WTC11 (cell line): ENCODE measurements around the gene EDN2. TPM values are rescaled to one million over a fixed set of nuclear protein-coding genes. Genes with fewer than 3 reads are reported as not detected.

ENCODE experiments used
- ATAC-seq: fragments of 200-7000 bp; cut with Tn5 transposase; 2 replicates; pipeline ENCODE4 v1.10.0; 2021; ENCODE audit warnings: mild to moderate bottlenecking, moderate library complexity
- CTCF ChIA-PET: fragments of 300-600 bp; sonication (Branson Sonifier 250); formaldehyde crosslinking; loops from one replicate; lab custom pipeline; 2021; ENCODE audit warnings: antibody characterized with exemption; lab: Charles Lee
- POLR2A ChIA-PET: fragments of 350-600 bp; sonication (Branson Sonifier 250); formaldehyde crosslinking; loops from one replicate; lab custom pipeline; 2021; ENCODE audit warnings: antibody characterized with exemption; lab: Charles Lee
- DNase-seq: peaks from one replicate; pipeline ENCODE4 v3.0.0; 2021; ENCODE audit warnings: low spot score
- H3K27ac Mint-ChIP-seq: 2 replicates; pipeline ENCODE4 v1.8.0; 2021; ENCODE audit warnings: mixed read lengths
- H3K27me3 Mint-ChIP-seq: 2 replicates; pipeline ENCODE4 v1.8.0; 2021; ENCODE audit warnings: low read depth, mild to moderate bottlenecking, moderate library complexity, mixed read lengths
- H3K36me3 Mint-ChIP-seq: 2 replicates; pipeline ENCODE4 v1.8.0; 2021; ENCODE audit warnings: mixed read lengths
- H3K4me1 Mint-ChIP-seq: 2 replicates; pipeline ENCODE4 v1.8.0; 2022; ENCODE audit warnings: mixed read lengths
- H3K4me3 Mint-ChIP-seq: 2 replicates; pipeline ENCODE4 v1.8.0; 2021; ENCODE audit warnings: mild to moderate bottlenecking, moderate library complexity, mixed read lengths
- H3K9me3 Mint-ChIP-seq: 2 replicates; pipeline ENCODE4 v1.8.0; 2021; ENCODE audit warnings: mixed read lengths
- ATF1 ChIP-seq: sonication (generic); formaldehyde crosslinking; IDR thresholded peaks from 2 replicates; pipeline ENCODE4 v1.8.1; 2023; ENCODE audit warnings: mild to moderate bottlenecking, moderate library complexity, missing genetic modification reagents
- EMX1 ChIP-seq: fragments of 250-450 bp; sonication (Bioruptor Pico); IDR thresholded peaks from 2 replicates; pipeline ENCODE4 v1.8.0; 2021; ENCODE audit warnings: mild to moderate bottlenecking
- ERG ChIP-seq: fragments of 250-450 bp; sonication (Bioruptor Pico); IDR thresholded peaks from 2 replicates; pipeline ENCODE4 v1.8.0; 2021; ENCODE audit warnings: mild to moderate bottlenecking
- ETV6 ChIP-seq: sonication (generic); formaldehyde crosslinking; IDR thresholded peaks from 2 replicates; pipeline ENCODE4 v1.8.1; 2022; ENCODE audit warnings: mild to moderate bottlenecking, missing genetic modification reagents
- FOXJ3 ChIP-seq: sonication (generic); formaldehyde crosslinking; IDR thresholded peaks from 2 replicates; pipeline ENCODE4 v1.9.0; 2021; ENCODE audit warnings: missing genetic modification reagents, mild to moderate bottlenecking, borderline replicate concordance
- GABPB1 ChIP-seq: sonication (generic); formaldehyde crosslinking; IDR thresholded peaks from 2 replicates; pipeline ENCODE4 v1.8.1; 2023; ENCODE audit warnings: mild to moderate bottlenecking, missing genetic modification reagents
- NR2C2 ChIP-seq: sonication (generic); formaldehyde crosslinking; IDR thresholded peaks from 2 replicates; pipeline ENCODE4 v1.8.0; 2022; ENCODE audit warnings: mild to moderate bottlenecking, missing genetic modification reagents
- PRDM15 ChIP-seq: sonication (generic); formaldehyde crosslinking; IDR thresholded peaks from 2 replicates; pipeline ENCODE4 v1.8.0; 2022; ENCODE audit warnings: missing genetic modification reagents
- PRRX2 ChIP-seq: fragments of 250-450 bp; sonication (Bioruptor Pico); IDR thresholded peaks from 2 replicates; pipeline ENCODE4 v1.8.0; 2021; ENCODE audit warnings: mild to moderate bottlenecking
- SOX15 ChIP-seq: fragments of 250-450 bp; sonication (Bioruptor Pico); IDR thresholded peaks from 2 replicates; pipeline ENCODE4 v1.9.0; 2021; ENCODE audit warnings: mild to moderate bottlenecking
- TCF7 ChIP-seq: sonication (generic); formaldehyde crosslinking; IDR thresholded peaks from 2 replicates; pipeline ENCODE4 v1.8.0; 2022; ENCODE audit warnings: mild to moderate bottlenecking, low read depth, missing genetic modification reagents, moderate library complexity
- TEAD4 ChIP-seq: sonication (generic); formaldehyde crosslinking; IDR thresholded peaks from 2 replicates; pipeline ENCODE4 v1.8.0; 2022; ENCODE audit warnings: mild to moderate bottlenecking, missing genetic modification reagents
- ZNF423 ChIP-seq: fragments of 250-450 bp; sonication (Bioruptor Pico); IDR thresholded peaks from 2 replicates; pipeline ENCODE4 v2.1.2; 2022; ENCODE audit warnings: mild to moderate bottlenecking, moderate library complexity
- ZNF671 ChIP-seq: fragments of 250-450 bp; sonication (Bioruptor Pico); IDR thresholded peaks from 2 replicates; pipeline ENCODE4 v1.8.0; 2021; ENCODE audit warnings: mild to moderate bottlenecking
- total RNA-seq: library from RNA; stranded (reverse); gene quantifications from 3 replicates; pipeline ENCODE4 v1.2.3, GENCODE V29; 2021
- TF ChIP-seq, protein P1 (sequence below): sonication (generic); formaldehyde crosslinking; IDR thresholded peaks from 2 replicates; pipeline ENCODE4 v1.8.1; 2023; ENCODE audit warnings: mild to moderate bottlenecking, missing genetic modification reagents

EDN2 gene
- total RNA-seq, 1 experiment from 2014 or later = 0.33 TPM

GRCh38 chr1:41495210-41495948 is 10.9 kb upstream of the EDN2 start:
- Mint-ChIP-seq H3K9me3 (no peaks in the 10 kb centered on the region), H3K4me1 (peaks cover 24% of the 10 kb centered on the region), H3K27me3 (peaks cover 14% of the 10 kb centered on the region), H3K27ac (no peak overlapping the region), H3K4me3 (peak overlapping the region; percentile 41)
- DNase-seq = peak; percentile 63
- POLR2A ChIA-PET = interaction anchor here (1.2 kb wide), 1 partner anchor 8 kb away, joined by 3 read pairs; no protein-coding TSS in a partner anchor
- peak; percentile 21 for ATAC-seq
- no peak for TF ChIP-seq TCF7 (CRISPR knock-in tag)
- no peak for TF ChIP-seq GABPB1 (CRISPR knock-in tag)
- TF ChIP-seq ATF1 = no peak
- no peak for TF ChIP-seq FOXJ3 (CRISPR knock-in tag)
- TF ChIP-seq TEAD4 (CRISPR knock-in tag) = no peak
- no peak for TF ChIP-seq ZNF423 (CRISPR knock-in tag)
- no peak for TF ChIP-seq PRDM15 (CRISPR knock-in tag)
- no peak for TF ChIP-seq ZNF671 (CRISPR knock-in tag)
- TF ChIP-seq EMX1 (CRISPR knock-in tag) = no peak
- TF ChIP-seq PRRX2 (CRISPR knock-in tag) = no peak
- no peak for TF ChIP-seq SOX15 (CRISPR knock-in tag)
- TF ChIP-seq, all 79 proteins: peak for 0
- CTCF ChIA-PET = interaction anchor here (0.8 to 5.2 kb wide), 11 partner anchors 8 to 182 kb away, joined by 3 to 30 read pairs (median 3); partner anchors contain the start of gene EDN2
- H3K36me3 Mint-ChIP-seq = no peaks in the 10 kb centered on the region

DNA sequence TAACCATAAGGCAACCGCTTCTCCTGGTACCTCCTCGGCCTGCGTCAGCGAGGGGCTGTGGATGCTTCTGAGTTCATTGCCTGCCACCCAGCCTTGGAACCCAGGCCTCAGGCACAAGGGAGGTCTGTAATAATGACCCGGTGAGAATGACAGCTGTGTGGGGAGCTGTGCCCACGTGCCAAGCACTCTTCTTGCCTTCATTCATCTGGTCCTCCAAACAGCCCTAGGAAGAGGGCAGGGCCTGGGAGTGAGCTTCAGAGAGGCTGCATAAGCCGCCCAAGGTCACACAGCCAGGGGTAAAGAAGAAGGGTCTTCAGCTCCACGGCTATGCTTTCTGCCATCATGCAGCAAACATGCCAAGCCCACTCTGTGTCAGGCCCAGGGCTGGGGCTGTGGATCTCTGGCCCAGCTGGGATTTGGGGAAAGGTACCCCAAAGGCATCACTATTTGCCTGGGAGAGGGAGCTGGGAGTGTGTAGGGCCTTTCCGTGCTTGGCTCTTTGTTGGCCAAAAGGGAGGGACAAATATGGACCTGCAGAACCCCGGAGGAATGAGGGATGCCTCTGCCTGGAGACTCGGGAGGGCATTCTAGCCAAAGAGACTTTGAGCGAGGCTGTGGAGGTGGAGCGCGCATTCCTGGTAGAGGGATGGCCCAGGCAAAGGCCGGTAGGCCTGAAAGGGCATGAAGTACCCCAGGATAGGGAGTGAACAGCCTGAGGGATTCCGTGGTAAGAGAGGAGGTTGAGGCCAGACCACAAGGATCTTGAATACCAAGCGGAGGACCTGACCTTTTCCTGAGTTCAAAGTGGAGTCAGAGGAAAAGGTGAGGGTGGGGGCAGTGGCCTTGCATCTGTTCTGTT is 10.1 kb upstream of the EDN2 start:
- DNase-seq (no peak), ATAC-seq (no peak)
- H3K4me3 Mint-ChIP-seq = no peak overlapping the region
- CTCF ChIA-PET = interaction anchor here (0.8 to 5.2 kb wide), 10 partner anchors 8 to 163 kb away, joined by 3 to 30 read pairs (median 6); partner anchors contain the start of gene EDN2
- H3K27me3 Mint-ChIP-seq = peaks cover 14% of the 10 kb centered on the region
- peaks cover 24% of the 10 kb centered on the region for H3K4me1 Mint-ChIP-seq
- POLR2A ChIA-PET = no interaction called here
- H3K36me3 Mint-ChIP-seq = no peaks in the 10 kb centered on the region
- no peak overlapping the region for H3K27ac Mint-ChIP-seq
- TF ChIP-seq, protein P1, sequence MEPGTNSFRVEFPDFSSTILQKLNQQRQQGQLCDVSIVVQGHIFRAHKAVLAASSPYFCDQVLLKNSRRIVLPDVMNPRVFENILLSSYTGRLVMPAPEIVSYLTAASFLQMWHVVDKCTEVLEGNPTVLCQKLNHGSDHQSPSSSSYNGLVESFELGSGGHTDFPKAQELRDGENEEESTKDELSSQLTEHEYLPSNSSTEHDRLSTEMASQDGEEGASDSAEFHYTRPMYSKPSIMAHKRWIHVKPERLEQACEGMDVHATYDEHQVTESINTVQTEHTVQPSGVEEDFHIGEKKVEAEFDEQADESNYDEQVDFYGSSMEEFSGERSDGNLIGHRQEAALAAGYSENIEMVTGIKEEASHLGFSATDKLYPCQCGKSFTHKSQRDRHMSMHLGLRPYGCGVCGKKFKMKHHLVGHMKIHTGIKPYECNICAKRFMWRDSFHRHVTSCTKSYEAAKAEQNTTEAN = no peak
- TF ChIP-seq ETV6 (CRISPR knock-in tag) (no peak), ZNF423 (CRISPR knock-in tag) (no peak)
- peaks cover 5% of the 10 kb centered on the region; the same call in 1 of the 2 replicates for H3K9me3 Mint-ChIP-seq

GRCh38 chr1:41493626-41494350 is 9.3 kb upstream of the EDN2 start:
- H3K4me3 Mint-ChIP-seq = no peak overlapping the region
- ChIA-PET CTCF (interaction anchor here (0.8 to 5.2 kb wide), 8 partner anchors 10 to 171 kb away, joined by 3 to 57 read pairs (median 6); partner anchors contain the start of gene EDN2), POLR2A (no interaction called here)
- peaks cover 24% of the 10 kb centered on the region for H3K4me1 Mint-ChIP-seq
- H3K9me3 Mint-ChIP-seq = peaks cover 9% of the 10 kb centered on the region
- H3K36me3 Mint-ChIP-seq = no peaks in the 10 kb centered on the region
- H3K27ac Mint-ChIP-seq = no peak overlapping the region
- no peak for DNase-seq
- H3K27me3 Mint-ChIP-seq = peaks cover 17% of the 10 kb centered on the region
- ATAC-seq = no peak
- TF ChIP-seq PRRX2 (CRISPR knock-in tag) (no peak), ERG (no peak), NR2C2 (CRISPR knock-in tag) (no peak)
- TF ChIP-seq, all 79 proteins: peak for 0
